ENCODE results near the gene ITM2C. TPM values are rescaled to one million over a fixed set of nuclear protein-coding genes. Genes with fewer than 3 reads are reported as not detected.

Gene ITM2C
- total and polyA plus RNA-seq, 2 of the 8 experiments (the other 6 are each of a cell fraction or from before 2014, with no cell fraction given): 362 to 742 TPM

GRCh38 chr2:230925879-230926765 lies 61.4 kb downstream of the ITM2C start:
- no peak overlapping the region for H2AFZ ChIP-seq (ENCODE audit: low read length)
- no peaks in the 10 kb centered on the region for H3K9me3 ChIP-seq (ENCODE audit: insufficient read depth in 2 of 2, low read depth in 1 of 2, low read length in 1 of 2)
- no peak overlapping the region for H4K91ac ChIP-seq (replicated peaks; ENCODE audit: insufficient read length, low read length)
- H3K18ac ChIP-seq (ENCODE audit: extremely low read depth, low read length): no peak overlapping the region
- no peak overlapping the region for H3K4me2 ChIP-seq (ENCODE audit: insufficient read depth in 1 of 2, low read depth in 2 of 2, low read length in 2 of 2)
- H3K27ac ChIP-seq (ENCODE audit: low read depth, low read length): no peak overlapping the region
- no peak overlapping the region for H2BK12ac ChIP-seq (ENCODE audit: low read depth, low read length)
- H3K4ac ChIP-seq (replicated peaks; ENCODE audit: insufficient read length, low read depth, low read length): no peak overlapping the region
- TF ChIP-seq CTCF (IDR thresholded peaks at IDR 0.05; ENCODE audit: control extremely low read depth in 1 of 3, insufficient read depth in 1 of 3, low read depth in 1 of 3, low read length in 3 of 3) (peak; percentile 18 to 44 (median 28); a peak in 3 of 4 replicates), HDAC6 (IDR thresholded peaks at IDR 0.05; ENCODE audit: low read depth, low read length) (no peak)
- no peak overlapping the region for H3K9ac ChIP-seq (replicated peaks in 1 of 4; ENCODE audit: extremely low read depth in 1 of 4, low read depth in 3 of 4, low read length in 3 of 4)
- no peak overlapping the region for H3K56ac ChIP-seq (replicated peaks; ENCODE audit: insufficient read length, low read depth, low read length)
- H3K4me1 ChIP-seq (replicated peaks in 1 of 4; ENCODE audit: control insufficient read depth in 3 of 4, insufficient read depth in 4 of 4, low read length in 3 of 4): peaks cover 0 to 3% (median 2%) of the 10 kb centered on the region in 4 experiments; a peak in 2 of 7 replicates
- no peaks in the 10 kb centered on the region for H3K27me3 ChIP-seq (replicated peaks in 1 of 4; ENCODE audit: control insufficient read depth in 3 of 4, extremely low read depth in 1 of 4, insufficient read depth in 3 of 4, low read length in 3 of 4)
- H3K79me2 ChIP-seq (ENCODE audit: control insufficient read depth in 1 of 2, insufficient read depth in 2 of 2, low read length in 2 of 2): no peaks in the 10 kb centered on the region
- H2BK5ac ChIP-seq (ENCODE audit: low read depth, low read length): no peak overlapping the region
- CTCF ChIA-PET (ENCODE audit: partially characterized antibody): interaction anchor here (0.7 to 15.3 kb wide), 17 partner anchors 12 to 481 kb away, joined by 3 to 332 read pairs (median 5); no protein-coding TSS in a partner anchor
- peak overlapping the region; percentile 14; the same call in 1 of the 2 replicates for H4K8ac ChIP-seq (ENCODE audit: extremely low read depth, insufficient read depth, low read length)
- no peak overlapping the region for H4K5ac ChIP-seq (ENCODE audit: insufficient read length, low read depth, low read length)
- DNase-seq (ENCODE audit: low read depth in 1 of 2, low spot score in 2 of 2) (no peak), FAIRE-seq (no peak)
- WGBS, 2 experiments (ENCODE audit: extremely low coverage in 1 of 2, insufficient coverage in 1 of 2, insufficient read length in 1 of 2, insufficient replicate concordance in 2 of 2, low coverage in 1 of 2, low lambda C conversion rate in 2 of 2, missing lambda C conversion rate in 1 of 2): 91% methylated on average over 11 of the region's 11 CpGs; no CpG with 5 or more reads in 1 of the 2 experiments
- no peak overlapping the region for H2BK20ac ChIP-seq (ENCODE audit: low read length)
- no peak overlapping the region for H3K4me3 ChIP-seq (ENCODE audit: extremely low read depth in 1 of 4, insufficient read depth in 2 of 4, low read depth in 3 of 4, low read length in 4 of 4)
- H2BK15ac ChIP-seq (ENCODE audit: low read length): no peak overlapping the region
- no peaks in the 10 kb centered on the region for H3K23me2 ChIP-seq (ENCODE audit: low read depth, low read length)
- H3K36me3 ChIP-seq (ENCODE audit: control insufficient read depth in 2 of 4, insufficient read depth in 4 of 4, low read length in 3 of 4): no peaks in the 10 kb centered on the region
- H3K14ac ChIP-seq (ENCODE audit: insufficient read length): no peak overlapping the region
- no peak overlapping the region for H2AK5ac ChIP-seq (ENCODE audit: low read depth, low read length)
- no peaks in the 10 kb centered on the region for H4K20me1 ChIP-seq (replicated peaks in 1 of 2; ENCODE audit: control insufficient read depth in 1 of 2, insufficient read depth in 2 of 2, low read length in 2 of 2)
- POLR2A ChIA-PET (ENCODE audit: partially characterized antibody): interaction anchor here (1.1 to 1.5 kb wide), 4 partner anchors 15 to 81 kb away, joined by 3 to 4 read pairs (median 3); no protein-coding TSS in a partner anchor
- no peak overlapping the region for H3K23ac ChIP-seq (ENCODE audit: insufficient read length)
- no peak overlapping the region for H2BK120ac ChIP-seq (replicated peaks; ENCODE audit: low read depth, low read length)
- no peaks in the 10 kb centered on the region for H3K79me1 ChIP-seq (ENCODE audit: low read depth, low read length)
